NCI-H526 (cell line): ENCODE results near the gene KLK14.

Experiments
- DNase-seq, 2 experiments: peaks; one replicate each; lab custom pipeline; 2025; lab: John Stamatoyannopoulos, UW

The KLK14 gene

GRCh38 chr19:51082611-51083010, at the start of gene KLK14:
TSS of gene KLK14 (minus strand) at chr19:51082887. CDS start at chr19:51082614, 273 bp downstream.
- no peak for DNase-seq

GRCh38 chr19:51131780-51132680, 49.3 kb upstream of the KLK14 start:
- DNase-seq, result no peak

- no peak for DNase-seq
Observed at GRCh38 chr19:51129716-51130115, 47.0 kb upstream of the KLK14 start.

- no peak for DNase-seq
Observed at GRCh38 chr19:51128227-51128626, 45.5 kb upstream of the KLK14 start.

GRCh38 chr19:51127755-51128154, 45.1 kb upstream of the KLK14 start:
- DNase-seq, result no peak

- no peak for DNase-seq
Observed at GRCh38 chr19:51127032-51127431, 44.3 kb upstream of the KLK14 start.

- DNase-seq, result no peak
Observed at GRCh38 chr19:51125421-51126075, 42.9 kb upstream of the KLK14 start.

GRCh38 chr19:51124729-51125128, 42.0 kb upstream of the KLK14 start, which contains the start of gene SIGLEC9:
TSS of gene SIGLEC9 (plus strand) at chr19:51124906. CDS start at chr19:51124975, 69 bp downstream.
- no peak for DNase-seq

GRCh38 chr19:51124216-51124615, 41.5 kb upstream of the KLK14 start:
- no peak for DNase-seq

- DNase-seq, result no peak
Observed at GRCh38 chr19:51123802-51124201, 41.1 kb upstream of the KLK14 start.

- no peak for DNase-seq
Observed at GRCh38 chr19:51123381-51123800, 40.7 kb upstream of the KLK14 start.

GRCh38 chr19:51122112-51122981, 39.7 kb upstream of the KLK14 start:
- DNase-seq, result no peak

- DNase-seq, result no peak
Observed at GRCh38 chr19:51121257-51121656, 38.6 kb upstream of the KLK14 start.

- DNase-seq, result no peak
Observed at GRCh38 chr19:51120160-51120559, 37.5 kb upstream of the KLK14 start.

GRCh38 chr19:51119611-51120010, 36.9 kb upstream of the KLK14 start:
- DNase-seq, result no peak

- DNase-seq, result no peak
Observed at GRCh38 chr19:51119101-51119500, 36.4 kb upstream of the KLK14 start.

- no peak for DNase-seq
Observed at GRCh38 chr19:51116736-51117286, 34.1 kb upstream of the KLK14 start.

GRCh38 chr19:51114087-51114729, 31.5 kb upstream of the KLK14 start:
- no peak for DNase-seq

GRCh38 chr19:51111606-51112005, 28.9 kb upstream of the KLK14 start:
- peak; percentile 27 to 40 for DNase-seq

GRCh38 chr19:51110666-51110971, 27.9 kb upstream of the KLK14 start:
- DNase-seq, result no peak

GRCh38 chr19:51108805-51109146, 26.1 kb upstream of the KLK14 start:
- DNase-seq, result peak in 1 of 2 experiments; percentile 92
